Osteoblast (primary cell): Measurements from ENCODE around the gene C9. TPM values are rescaled to one million over a fixed set of nuclear protein-coding genes. Genes with fewer than 3 reads are reported as not detected.

Source experiments
- DNase-seq: peaks from one replicate; pipeline ENCODE4 v3.0.0; 2011; ENCODE audit warnings: low spot score, mixed read lengths; ENCODE audit not compliant: insufficient read length; ENCODE audit errors: missing footprints
- H2AFZ ChIP-seq: 2 replicates; pipeline ENCODE4 v1.6.0; 2011; ENCODE audit warnings: mild to moderate bottlenecking, low read length
- H3K27ac ChIP-seq: 2 replicates; pipeline ENCODE4 v1.5.1; 2011; ENCODE audit warnings: mild to moderate bottlenecking, low read depth, low read length, moderate library complexity
- H3K27me3 ChIP-seq: 2 replicates; pipeline ENCODE4 v1.6.0; 2012; ENCODE audit warnings: mild to moderate bottlenecking, control low read depth, inconsistent platforms, low read length, moderate library complexity; ENCODE audit not compliant: insufficient read depth
- H3K36me3 ChIP-seq: 2 replicates; pipeline ENCODE4 v1.5.1; 2011; ENCODE audit warnings: mild to moderate bottlenecking, low read length, control low read depth, moderate library complexity; ENCODE audit not compliant: insufficient read depth
- H3K4me1 ChIP-seq: 2 replicates; pipeline ENCODE4 v1.5.1; 2011; ENCODE audit warnings: mild to moderate bottlenecking, low read length, control low read depth, moderate library complexity; ENCODE audit not compliant: insufficient read depth
- H3K4me2 ChIP-seq: 2 replicates; pipeline ENCODE4 v1.6.0; 2011; ENCODE audit warnings: mild to moderate bottlenecking, low read length; ENCODE audit not compliant: insufficient read depth
- H3K4me3 ChIP-seq: fragments of 200-600 bp; sonication (generic); 3 replicates; pipeline ENCODE4 v1.5.1; 2012; ENCODE audit warnings: mild to moderate bottlenecking, low read length, inconsistent platforms; ENCODE audit not compliant: insufficient read depth
- H3K79me2 ChIP-seq: 2 replicates; pipeline ENCODE4 v1.6.0; 2012; ENCODE audit warnings: mild to moderate bottlenecking, low read length, control low read depth, inconsistent platforms; ENCODE audit not compliant: insufficient read depth
- H3K9me3 ChIP-seq: 2 replicates; pipeline ENCODE4 v1.5.1; 2011; ENCODE audit warnings: low read depth, low read length, control low read depth
- H4K20me1 ChIP-seq: 2 replicates; pipeline ENCODE4 v1.6.0; 2012; ENCODE audit warnings: mild to moderate bottlenecking, low read length, control low read depth; ENCODE audit not compliant: insufficient read depth
- total RNA-seq: library from RNA; depleted of rRNA; stranded (reverse); fragments of >200 nt; gene quantifications from 2 replicates; pipeline ENCODE4 v1.2.3, GENCODE V29; 2012
- TF ChIP-seq, protein P1 (sequence below): IDR thresholded peaks from 2 replicates; pipeline ENCODE4 v1.5.1; 2011; ENCODE audit warnings: mild to moderate bottlenecking, low read depth, low read length, moderate library complexity; ENCODE audit errors: extremely low read depth

The C9 gene
- total RNA-seq, 1 donor = 0.36 TPM

DNA sequence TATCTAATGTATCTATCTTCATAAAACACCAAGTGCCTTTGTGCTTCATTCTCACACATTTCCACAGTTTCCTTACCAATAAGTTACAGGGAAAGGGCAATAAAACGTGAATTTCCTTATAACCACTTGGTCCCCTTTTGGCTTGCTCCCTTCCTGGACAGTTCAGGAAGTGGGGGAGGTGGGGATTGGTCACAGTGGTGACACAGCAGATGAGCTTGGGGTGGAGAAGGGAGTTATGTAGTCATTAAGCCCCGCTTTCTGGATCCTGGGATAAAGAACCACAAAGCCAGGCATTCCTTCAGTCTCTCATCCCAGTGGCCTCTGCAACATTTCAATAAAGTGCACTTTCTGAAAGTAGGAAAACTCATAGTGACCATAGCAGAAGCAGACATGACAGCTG, 97.9 kb downstream of the C9 start:
- no peak for DNase-seq
- no peak overlapping the region for H3K27ac ChIP-seq
- H3K79me2 ChIP-seq = no peaks in the 10 kb centered on the region
- no peaks in the 10 kb centered on the region for H3K9me3 ChIP-seq
- no peaks in the 10 kb centered on the region for H4K20me1 ChIP-seq
- peak overlapping the region; percentile 49 for H2AFZ ChIP-seq
- no peak overlapping the region for H3K4me3 ChIP-seq
- H3K27me3 ChIP-seq = no peaks in the 10 kb centered on the region
- H3K4me1 ChIP-seq = no peaks in the 10 kb centered on the region
- TF ChIP-seq, protein P1, sequence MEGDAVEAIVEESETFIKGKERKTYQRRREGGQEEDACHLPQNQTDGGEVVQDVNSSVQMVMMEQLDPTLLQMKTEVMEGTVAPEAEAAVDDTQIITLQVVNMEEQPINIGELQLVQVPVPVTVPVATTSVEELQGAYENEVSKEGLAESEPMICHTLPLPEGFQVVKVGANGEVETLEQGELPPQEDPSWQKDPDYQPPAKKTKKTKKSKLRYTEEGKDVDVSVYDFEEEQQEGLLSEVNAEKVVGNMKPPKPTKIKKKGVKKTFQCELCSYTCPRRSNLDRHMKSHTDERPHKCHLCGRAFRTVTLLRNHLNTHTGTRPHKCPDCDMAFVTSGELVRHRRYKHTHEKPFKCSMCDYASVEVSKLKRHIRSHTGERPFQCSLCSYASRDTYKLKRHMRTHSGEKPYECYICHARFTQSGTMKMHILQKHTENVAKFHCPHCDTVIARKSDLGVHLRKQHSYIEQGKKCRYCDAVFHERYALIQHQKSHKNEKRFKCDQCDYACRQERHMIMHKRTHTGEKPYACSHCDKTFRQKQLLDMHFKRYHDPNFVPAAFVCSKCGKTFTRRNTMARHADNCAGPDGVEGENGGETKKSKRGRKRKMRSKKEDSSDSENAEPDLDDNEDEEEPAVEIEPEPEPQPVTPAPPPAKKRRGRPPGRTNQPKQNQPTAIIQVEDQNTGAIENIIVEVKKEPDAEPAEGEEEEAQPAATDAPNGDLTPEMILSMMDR = no peak
- H3K4me2 ChIP-seq = no peak overlapping the region
- H3K36me3 ChIP-seq = no peaks in the 10 kb centered on the region

DNA sequence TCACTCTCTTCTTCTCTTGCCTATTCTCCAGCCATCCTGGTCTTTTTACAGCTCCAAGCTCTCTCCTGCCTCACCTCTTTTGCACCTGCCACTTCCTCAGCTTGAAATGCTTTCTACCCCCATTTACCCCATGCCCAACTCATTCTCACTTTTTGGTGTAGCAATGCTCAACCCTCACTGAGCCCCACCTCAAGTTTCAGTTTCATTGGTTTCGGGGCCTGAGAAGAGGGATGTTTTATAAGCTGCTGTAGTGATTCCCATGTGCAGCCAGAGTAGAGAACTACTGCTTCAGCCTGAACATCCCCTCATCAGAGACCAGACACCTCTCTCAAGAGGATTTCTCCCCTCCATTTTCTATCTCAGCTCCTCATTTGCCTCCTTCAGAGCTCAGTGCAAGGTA, 99.8 kb downstream of the C9 start:
- Histone ChIP-seq H2AFZ (no peak overlapping the region), H3K36me3 (no peaks in the 10 kb centered on the region), H3K4me1 (no peaks in the 10 kb centered on the region), H3K27me3 (no peaks in the 10 kb centered on the region), H3K27ac (no peak overlapping the region), H4K20me1 (no peaks in the 10 kb centered on the region), H3K4me2 (no peak overlapping the region), H3K4me3 (no peak overlapping the region), H3K9me3 (no peaks in the 10 kb centered on the region), H3K79me2 (no peaks in the 10 kb centered on the region)
- TF ChIP-seq, protein P1 = no peak
- no peak for DNase-seq

DNA sequence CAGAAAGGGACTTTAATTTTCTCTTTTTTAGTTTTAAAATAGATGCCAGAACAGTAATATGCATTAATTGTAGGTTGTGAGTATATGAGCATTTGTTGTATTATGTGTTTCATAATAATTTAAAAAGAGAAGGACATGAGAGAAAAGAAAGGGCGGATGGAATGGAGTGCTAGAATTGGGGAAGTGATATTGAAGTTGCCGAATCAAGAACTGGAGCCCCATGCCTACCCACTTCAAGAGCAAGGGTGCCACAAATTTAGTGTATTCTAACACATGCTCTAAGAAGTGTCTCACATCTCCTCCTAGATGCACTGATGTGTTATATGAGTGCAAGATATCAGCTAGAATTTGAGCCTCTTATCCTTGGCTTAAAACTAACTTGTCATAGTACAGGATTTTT, 101.3 kb downstream of the C9 start:
- no peaks in the 10 kb centered on the region for H3K27me3 ChIP-seq
- no peaks in the 10 kb centered on the region for H3K79me2 ChIP-seq
- H3K4me3 ChIP-seq = no peak overlapping the region
- no peaks in the 10 kb centered on the region for H3K9me3 ChIP-seq
- TF ChIP-seq, protein P1 = no peak
- H2AFZ ChIP-seq = no peak overlapping the region
- no peak overlapping the region for H3K27ac ChIP-seq
- no peaks in the 10 kb centered on the region for H3K36me3 ChIP-seq
- DNase-seq = no peak
- H3K4me1 ChIP-seq = no peaks in the 10 kb centered on the region
- no peak overlapping the region for H3K4me2 ChIP-seq
- no peaks in the 10 kb centered on the region for H4K20me1 ChIP-seq

DNA sequence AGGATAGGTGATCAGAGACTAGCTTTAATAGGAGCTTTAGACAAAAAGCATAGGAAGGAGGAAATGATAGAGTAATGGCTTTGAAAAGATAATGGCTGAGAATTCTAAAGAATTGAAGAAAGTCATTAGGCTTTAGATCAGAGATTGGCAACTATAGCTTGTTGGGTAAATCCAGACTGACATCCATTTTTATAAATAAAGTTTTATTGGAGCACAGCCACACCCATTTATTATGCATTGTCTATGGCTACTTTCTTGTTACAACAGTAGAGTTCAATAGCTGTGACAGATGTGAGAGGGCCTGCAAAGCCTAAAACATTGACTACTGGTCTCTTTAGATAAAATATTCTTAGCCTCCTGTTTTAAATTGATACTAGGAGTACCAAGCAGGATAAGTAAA, 104.2 kb downstream of the C9 start:
- no peaks in the 10 kb centered on the region for H3K27me3 ChIP-seq
- no peak overlapping the region for H3K4me3 ChIP-seq
- H2AFZ ChIP-seq = no peak overlapping the region
- TF ChIP-seq, protein P1 = no peak
- no peaks in the 10 kb centered on the region for H3K36me3 ChIP-seq
- no peak overlapping the region for H3K27ac ChIP-seq
- H3K4me1 ChIP-seq = peaks cover 6% of the 10 kb centered on the region
- H3K9me3 ChIP-seq = no peaks in the 10 kb centered on the region
- no peak overlapping the region for H3K4me2 ChIP-seq
- H4K20me1 ChIP-seq = no peaks in the 10 kb centered on the region
- no peaks in the 10 kb centered on the region for H3K79me2 ChIP-seq
- no peak for DNase-seq
